Measurements from ENCODE around the gene BCL2L13. TPM values are rescaled to one million over a fixed set of nuclear protein-coding genes. Genes with fewer than 3 reads are reported as not detected.
"Not testable (repeated sequence)": the region's sequence is repeated elsewhere in the genome, so short reads cannot be mapped to it uniquely, and the experiment has no call there.

Gene BCL2L13
- polyA plus RNA-seq, 1 experiment: 74.3 TPM

DNA sequence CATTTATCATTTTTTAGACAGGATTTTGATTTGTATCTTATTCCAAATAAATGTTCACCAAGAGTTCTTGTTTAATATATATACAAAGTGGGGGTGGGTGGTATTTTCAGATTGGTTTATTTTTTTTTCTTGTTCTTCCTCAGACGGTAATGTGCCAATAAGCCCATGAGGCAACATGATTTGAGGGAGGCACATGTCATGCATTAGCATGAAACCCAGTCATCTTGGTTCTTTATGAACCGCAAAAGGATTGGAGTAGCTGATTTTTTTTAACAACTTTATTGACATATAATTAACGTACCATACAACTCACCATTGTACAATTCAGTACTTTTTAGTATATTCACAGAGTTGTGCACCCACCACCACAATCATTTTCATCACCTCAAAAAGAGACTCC is 2.7 kb downstream of the BCL2L13 start:
- Histone ChIP-seq H3K36me3 (ENCODE audit: control insufficient read depth, insufficient read depth, low read length) (no peaks in the 10 kb centered on the region), H3K4me3 (ENCODE audit: low read depth, low read length) (no peak overlapping the region), H3K27me3 (ENCODE audit: control insufficient read depth, insufficient read depth, low read length) (no peaks in the 10 kb centered on the region)
- ChIA-PET CTCF (no interaction called here), POLR2A (no interaction called here)
- no peak for DNase-seq (ENCODE audit: low read depth)
- TF ChIP-seq, protein P1, sequence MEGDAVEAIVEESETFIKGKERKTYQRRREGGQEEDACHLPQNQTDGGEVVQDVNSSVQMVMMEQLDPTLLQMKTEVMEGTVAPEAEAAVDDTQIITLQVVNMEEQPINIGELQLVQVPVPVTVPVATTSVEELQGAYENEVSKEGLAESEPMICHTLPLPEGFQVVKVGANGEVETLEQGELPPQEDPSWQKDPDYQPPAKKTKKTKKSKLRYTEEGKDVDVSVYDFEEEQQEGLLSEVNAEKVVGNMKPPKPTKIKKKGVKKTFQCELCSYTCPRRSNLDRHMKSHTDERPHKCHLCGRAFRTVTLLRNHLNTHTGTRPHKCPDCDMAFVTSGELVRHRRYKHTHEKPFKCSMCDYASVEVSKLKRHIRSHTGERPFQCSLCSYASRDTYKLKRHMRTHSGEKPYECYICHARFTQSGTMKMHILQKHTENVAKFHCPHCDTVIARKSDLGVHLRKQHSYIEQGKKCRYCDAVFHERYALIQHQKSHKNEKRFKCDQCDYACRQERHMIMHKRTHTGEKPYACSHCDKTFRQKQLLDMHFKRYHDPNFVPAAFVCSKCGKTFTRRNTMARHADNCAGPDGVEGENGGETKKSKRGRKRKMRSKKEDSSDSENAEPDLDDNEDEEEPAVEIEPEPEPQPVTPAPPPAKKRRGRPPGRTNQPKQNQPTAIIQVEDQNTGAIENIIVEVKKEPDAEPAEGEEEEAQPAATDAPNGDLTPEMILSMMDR (IDR thresholded peaks at IDR 0.05; ENCODE audit: insufficient read depth, low read depth, low read length): no peak

DNA sequence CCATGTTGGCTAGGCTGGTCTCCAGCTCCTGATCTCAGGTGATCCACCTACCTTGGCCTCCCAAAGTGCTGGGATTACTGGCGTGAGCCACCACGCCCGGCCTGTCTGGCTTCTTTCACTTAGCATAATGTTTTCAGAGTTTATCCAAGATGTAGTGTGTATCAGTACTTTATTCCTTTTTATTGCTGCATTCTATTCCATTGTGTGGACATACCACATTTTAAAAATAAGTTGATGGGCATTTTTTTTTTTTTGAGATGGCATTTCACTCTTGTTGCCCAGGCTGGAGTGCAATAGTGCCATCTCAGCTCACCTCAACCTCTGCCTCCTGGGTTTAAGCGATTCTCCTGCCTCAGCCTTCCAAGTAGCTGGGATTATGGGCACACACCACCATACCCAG is 3.8 kb downstream of the BCL2L13 start:
- H3K36me3 ChIP-seq (ENCODE audit: control insufficient read depth, insufficient read depth, low read length); H3K27me3 ChIP-seq (ENCODE audit: control insufficient read depth, insufficient read depth, low read length); DNase-seq (ENCODE audit: low read depth); H3K4me3 ChIP-seq (ENCODE audit: low read depth, low read length); POLR2A ChIA-PET; CTCF ChIA-PET: not testable (repeated sequence)

DNA sequence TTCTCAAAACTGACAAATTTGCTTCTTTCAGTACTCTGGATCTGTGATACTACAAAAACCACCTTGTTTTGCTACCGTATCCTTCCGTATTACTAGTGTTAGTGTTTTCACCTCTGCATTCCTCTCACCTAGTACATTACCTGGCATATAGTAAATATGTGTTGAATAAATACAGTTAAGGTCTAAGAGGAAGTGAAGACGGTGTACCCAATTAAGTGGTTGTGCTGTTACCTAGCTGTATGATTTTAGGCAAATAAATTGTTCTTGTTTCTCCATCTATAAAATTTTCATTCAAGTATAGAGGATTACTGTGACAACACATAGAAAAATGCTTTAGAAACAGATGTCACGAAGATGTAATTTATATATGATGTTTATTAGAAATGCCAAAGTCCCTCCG is 8.9 kb downstream of the BCL2L13 start:
- TF ChIP-seq, protein P1 (IDR thresholded peaks at IDR 0.05; ENCODE audit: insufficient read depth, low read depth, low read length): no peak
- no peaks in the 10 kb centered on the region for H3K27me3 ChIP-seq (ENCODE audit: control insufficient read depth, insufficient read depth, low read length)
- ChIA-PET POLR2A (no interaction called here), CTCF (interaction anchor here (0.9 kb wide), 1 partner anchor 8 kb away, joined by 3 read pairs; no protein-coding TSS in a partner anchor)
- H3K4me3 ChIP-seq (ENCODE audit: low read depth, low read length): no peak overlapping the region
- H3K36me3 ChIP-seq (ENCODE audit: control insufficient read depth, insufficient read depth, low read length): no peaks in the 10 kb centered on the region
- DNase-seq (ENCODE audit: low read depth): no peak

DNA sequence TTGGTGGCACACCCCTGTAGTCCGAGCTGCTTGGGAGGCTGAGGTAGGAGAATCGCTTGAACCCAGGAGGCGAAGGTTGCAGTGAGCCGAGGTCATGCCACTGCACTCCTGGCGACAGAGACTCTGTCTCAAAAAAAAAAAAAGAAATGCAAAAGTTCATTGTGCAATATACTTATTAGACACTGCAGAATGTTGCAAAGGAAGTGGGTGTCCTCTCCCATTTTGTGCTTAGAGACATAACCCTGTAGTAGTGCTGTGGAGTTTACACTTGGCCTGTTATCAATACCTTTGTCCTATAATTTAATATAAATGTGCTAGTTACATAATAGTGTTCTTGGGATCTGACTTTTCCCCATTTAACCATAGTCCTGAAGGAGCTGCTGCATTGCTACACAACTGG is 9.4 kb downstream of the BCL2L13 start:
- DNase-seq (ENCODE audit: low read depth): no peak
- TF ChIP-seq, protein P1 (IDR thresholded peaks at IDR 0.05; ENCODE audit: insufficient read depth, low read depth, low read length): no peak
- ChIA-PET POLR2A (interaction anchor here (0.5 kb wide), 1 partner anchor 86 kb away, joined by 3 read pairs; no protein-coding TSS in a partner anchor), CTCF (no interaction called here)
- Histone ChIP-seq H3K4me3 (ENCODE audit: low read depth, low read length) (no peak overlapping the region), H3K27me3 (ENCODE audit: control insufficient read depth, insufficient read depth, low read length) (no peaks in the 10 kb centered on the region), H3K36me3 (ENCODE audit: control insufficient read depth, insufficient read depth, low read length) (no peaks in the 10 kb centered on the region)

DNA sequence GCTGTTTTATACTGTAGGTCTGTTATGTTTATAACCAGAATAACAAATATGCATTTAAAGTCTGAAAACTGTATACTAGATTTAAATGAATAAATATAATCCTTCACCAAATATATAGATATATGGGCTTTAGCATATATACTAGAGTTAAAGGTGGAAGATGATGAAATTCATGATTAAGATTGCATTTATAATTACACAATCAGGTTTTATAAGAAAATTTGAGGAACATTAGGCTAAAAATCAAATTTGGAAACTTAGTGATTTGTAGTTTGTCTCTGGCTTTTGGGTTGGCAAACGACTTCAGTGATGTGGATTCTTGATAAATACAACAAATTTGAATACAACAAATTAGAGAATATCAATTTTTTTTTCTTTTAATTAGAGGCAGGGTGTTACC is 10.0 kb downstream of the BCL2L13 start:
- H3K4me3 ChIP-seq (ENCODE audit: low read depth, low read length): no peak overlapping the region
- no peaks in the 10 kb centered on the region for H3K27me3 ChIP-seq (ENCODE audit: control insufficient read depth, insufficient read depth, low read length)
- H3K36me3 ChIP-seq (ENCODE audit: control insufficient read depth, insufficient read depth, low read length): no peaks in the 10 kb centered on the region
- ChIA-PET CTCF (interaction anchor here (0.5 to 0.8 kb wide), 2 partner anchors 10 to 77 kb away, joined by 3 read pairs; partner anchors contain the start of gene BCL2L13), POLR2A (interaction anchor here (0.5 kb wide), 1 partner anchor 87 kb away, joined by 3 read pairs; no protein-coding TSS in a partner anchor)
- TF ChIP-seq, protein P1 (IDR thresholded peaks at IDR 0.05; ENCODE audit: insufficient read depth, low read depth, low read length): no peak
- no peak for DNase-seq (ENCODE audit: low read depth)

DNA sequence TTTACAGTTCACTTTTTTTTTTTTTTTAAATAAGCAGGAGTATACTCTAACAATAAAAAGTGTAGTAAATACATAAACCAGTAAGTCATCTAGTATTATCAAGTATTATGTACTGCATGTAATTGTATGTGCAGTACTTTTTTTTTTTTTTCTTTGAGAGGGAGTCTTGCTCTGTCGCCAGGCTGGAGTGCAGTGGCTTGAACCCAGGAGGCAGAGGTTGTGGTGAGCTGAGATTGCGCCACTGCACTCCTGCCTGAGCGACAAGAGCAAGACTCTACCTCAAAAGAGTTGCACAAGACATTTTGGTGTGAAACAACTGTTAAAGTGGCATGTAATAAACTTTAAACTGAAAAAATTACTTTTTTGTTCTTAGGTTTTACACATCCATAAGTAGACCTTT is 16.7 kb downstream of the BCL2L13 start:
- TF ChIP-seq, protein P1 (IDR thresholded peaks at IDR 0.05; ENCODE audit: insufficient read depth, low read depth, low read length): no peak
- no peaks in the 10 kb centered on the region for H3K36me3 ChIP-seq (ENCODE audit: control insufficient read depth, insufficient read depth, low read length)
- POLR2A ChIA-PET: no interaction called here
- DNase-seq (ENCODE audit: low read depth): no peak
- no peak overlapping the region for H3K4me3 ChIP-seq (ENCODE audit: low read depth, low read length)
- CTCF ChIA-PET: no interaction called here
- no peaks in the 10 kb centered on the region for H3K27me3 ChIP-seq (ENCODE audit: control insufficient read depth, insufficient read depth, low read length)

Measured in BJ (cell line).